Breast epithelium (tissue), 4 donors: ENCODE data around the gene DEK. TPM values are rescaled to one million over a fixed set of nuclear protein-coding genes. Genes with fewer than 3 reads are reported as not detected.

ENCODE experiments used
- DNase-seq, 2 donors: peaks; one replicate each; pipeline ENCODE4 v3.0.0-alpha.2; 2019; ENCODE audit warnings: low spot score in 2 of 2
- H3K27ac ChIP-seq, 2 donors: fragments of 200-600 bp; sonication (generic) in 1 of 2; one replicate each; pipeline ENCODE4 v1.5.1; 2016 to 2019; ENCODE audit warnings: mild to moderate bottlenecking in 1 of 2
- H3K27me3 ChIP-seq, 2 donors: fragments of 200-600 bp; sonication (generic) in 1 of 2; one replicate each; pipeline versions ENCODE4 v1.5.1 to v1.6.0; 2017 to 2019; ENCODE audit warnings: control low read depth in 1 of 2, mild to moderate bottlenecking in 1 of 2
- H3K36me3 ChIP-seq: fragments of 200-600 bp; one replicate; pipeline ENCODE4 v1.5.1; 2019
- H3K4me1 ChIP-seq, 2 donors: fragments of 200-600 bp; sonication (generic); one replicate each; pipeline ENCODE4 v1.5.1; 2016 to 2019; ENCODE audit warnings: control low read depth in 1 of 2
- H3K4me3 ChIP-seq, 3 donors: fragments of 200-600 bp; sonication (generic); 1 replicate in 2 of 3; 2 replicates in 1 of 3; pipeline ENCODE4 v1.5.1; 2016 to 2019; ENCODE audit warnings: mild to moderate bottlenecking in 3 of 3, moderate library complexity in 2 of 3
- H3K9me3 ChIP-seq, 2 donors: fragments of 200-600 bp; sonication (generic) in 1 of 2; one replicate each; pipeline ENCODE4 v1.5.1; 2016 to 2019; ENCODE audit warnings: control low read depth in 1 of 2
- CTCF ChIP-seq, 3 donors: fragments of 450-650 bp; IDR thresholded peaks; one replicate each; pipeline ENCODE4 v1.5.1; 2016 to 2017; ENCODE audit warnings: antibody characterized with exemption in 3 of 3, mild to moderate bottlenecking in 3 of 3, moderate library complexity in 3 of 3
- POLR2A ChIP-seq: fragments of 450-650 bp; IDR thresholded peaks from one replicate; pipeline ENCODE4 v1.6.1; 2016; ENCODE audit warnings: antibody characterized with exemption, mild to moderate bottlenecking, moderate library complexity
- POLR2AphosphoS5 ChIP-seq, 3 donors: sonication (generic); formaldehyde crosslinking; IDR thresholded peaks; one replicate each; pipeline ENCODE4 v1.6.1; 2017; ENCODE audit warnings: antibody characterized with exemption in 3 of 3
- intact Hi-C: fragments of 100-400 bp; cut with DNase I; formaldehyde crosslinking; loops from one replicate; pipeline ENCODE4 v1.15.1; 2023; ENCODE audit warnings: low total_unique reads
- total RNA-seq, 3 donors: library from RNA; depleted of rRNA; stranded (reverse); fragments of >200 nt; gene quantifications; one replicate each; pipeline ENCODE4 v1.1.0, GENCODE V29; 2016

DEK gene
- total RNA-seq, 3 donors from 2014 or later, result 107 to 162 (median 125) TPM

DNA sequence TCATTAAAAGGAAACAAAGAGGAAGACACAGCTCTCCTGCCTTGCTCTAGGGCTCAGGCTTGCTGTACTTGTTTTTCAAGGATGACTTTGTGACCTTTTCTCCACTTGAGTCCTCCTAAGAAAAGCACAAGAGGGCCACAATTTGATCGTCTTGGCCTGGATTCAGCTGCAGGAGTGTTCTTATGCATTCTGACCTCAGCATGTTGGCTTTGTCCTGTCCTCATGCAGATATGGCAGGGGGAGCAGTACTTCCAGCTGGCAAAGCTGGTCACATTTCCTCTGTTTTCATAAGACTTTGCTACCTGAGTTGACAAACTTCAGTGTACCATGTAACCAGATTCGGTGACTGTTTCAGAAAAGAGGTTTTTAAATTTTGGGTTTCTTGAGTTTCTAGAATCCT is 78.3 kb downstream of the DEK start:
- H3K27ac ChIP-seq, result no peak overlapping the region
- H3K4me3 ChIP-seq, result no peak overlapping the region
- H3K9me3 ChIP-seq, result no peaks in the 10 kb centered on the region
- no peaks in the 10 kb centered on the region for H3K4me1 ChIP-seq
- intact Hi-C loops, result no loop called here
- H3K36me3 ChIP-seq, result peaks cover 2% of the 10 kb centered on the region
- no peak for DNase-seq
- no peaks in the 10 kb centered on the region for H3K27me3 ChIP-seq
- TF ChIP-seq POLR2A (no peak), POLR2AphosphoS5 (IDR thresholded peaks at IDR 0.05) (no peak), CTCF (IDR thresholded peaks at IDR 0.05) (no peak)

GRCh38 chr6:18185624-18186023 is 78.7 kb downstream of the DEK start:
- no peak overlapping the region for H3K4me3 ChIP-seq
- DNase-seq, result no peak
- H3K4me1 ChIP-seq, result no peaks in the 10 kb centered on the region
- TF ChIP-seq POLR2A, result no peak
- no peak for TF ChIP-seq POLR2AphosphoS5 (IDR thresholded peaks at IDR 0.05)
- no peak for TF ChIP-seq CTCF (IDR thresholded peaks at IDR 0.05)
- no peaks in the 10 kb centered on the region for H3K9me3 ChIP-seq
- no peaks in the 10 kb centered on the region for H3K27me3 ChIP-seq
- H3K36me3 ChIP-seq, result no peaks in the 10 kb centered on the region
- H3K27ac ChIP-seq, result no peak overlapping the region
- intact Hi-C loops, result no loop called here

DNA sequence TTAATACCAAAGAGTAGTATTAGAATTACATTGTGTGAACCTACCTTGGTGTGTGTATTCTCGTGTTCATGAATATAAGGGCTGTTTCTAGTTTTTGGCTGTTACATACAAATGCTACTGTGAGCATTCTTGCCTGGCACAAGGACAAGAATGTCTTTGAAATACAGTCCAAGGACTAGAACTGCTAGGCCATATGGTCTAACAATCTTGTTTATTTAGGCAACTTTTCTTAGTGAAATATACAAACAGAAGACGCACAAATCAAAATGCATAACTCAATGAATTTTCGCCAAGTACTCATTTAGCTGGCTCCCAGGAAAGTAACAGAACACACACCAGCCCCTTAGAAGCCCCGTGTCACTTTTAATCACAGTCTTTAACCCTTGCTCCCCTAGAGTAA is 80.6 kb downstream of the DEK start:
- no peak for TF ChIP-seq POLR2AphosphoS5 (IDR thresholded peaks at IDR 0.05)
- no peak for TF ChIP-seq POLR2A
- TF ChIP-seq CTCF (IDR thresholded peaks at IDR 0.05), result no peak
- H3K36me3 ChIP-seq, result no peaks in the 10 kb centered on the region

GRCh38 chr6:18182568-18182967 is 81.8 kb downstream of the DEK start:
- TF ChIP-seq CTCF (IDR thresholded peaks at IDR 0.05), result no peak
- TF ChIP-seq POLR2AphosphoS5 (IDR thresholded peaks at IDR 0.05), result no peak
- no peak for TF ChIP-seq POLR2A
- intact Hi-C loops, result no loop called here
- H3K27ac ChIP-seq, result no peak overlapping the region
- no peak overlapping the region for H3K4me3 ChIP-seq
- H3K36me3 ChIP-seq, result no peaks in the 10 kb centered on the region
- DNase-seq, result no peak
- no peaks in the 10 kb centered on the region for H3K27me3 ChIP-seq
- no peaks in the 10 kb centered on the region for H3K9me3 ChIP-seq
- no peaks in the 10 kb centered on the region for H3K4me1 ChIP-seq

More for the DNA sequence above, 80.6 kb downstream of the DEK start:
- DNase-seq, result no peak
- no peaks in the 10 kb centered on the region for H3K27me3 ChIP-seq
- intact Hi-C loops, result no loop called here
- H3K27ac ChIP-seq, result no peak overlapping the region
- H3K4me1 ChIP-seq, result no peaks in the 10 kb centered on the region
- H3K4me3 ChIP-seq, result no peak overlapping the region
- no peaks in the 10 kb centered on the region for H3K9me3 ChIP-seq

- H3K4me1 ChIP-seq, result no peaks in the 10 kb centered on the region
- no peak overlapping the region for H3K27ac ChIP-seq
- no peaks in the 10 kb centered on the region for H3K9me3 ChIP-seq
- intact Hi-C loops, result no loop called here
- no peak for DNase-seq
- no peak overlapping the region for H3K4me3 ChIP-seq
- H3K36me3 ChIP-seq, result no peaks in the 10 kb centered on the region
- no peaks in the 10 kb centered on the region for H3K27me3 ChIP-seq
- TF ChIP-seq POLR2A, result no peak
Observed at GRCh38 chr6:18179770-18180356, 84.5 kb downstream of the DEK start.
